Activated B cell treated with CpG ODN at 0.5 μM for 24 hours (primary cell): ENCODE data around the gene GXYLT2. TPM values are rescaled to one million over a fixed set of nuclear protein-coding genes. Genes with fewer than 3 reads are reported as not detected.

Experiments used
- ATAC-seq: fragments of 200-7000 bp; cut with Tn5 transposase; one replicate; pipeline ENCODE4 v1.10.0; 2021; ENCODE audit warnings: low read depth, mild to moderate bottlenecking, moderate library complexity
- CTCF ChIA-PET: fragments of 350-600 bp; sonication (Branson Sonifier 250); formaldehyde crosslinking; loops from one replicate; lab custom pipeline; 2021; ENCODE audit warnings: antibody characterized with exemption; lab: Charles Lee
- POLR2A ChIA-PET: fragments of 350-600 bp; sonication (Branson Sonifier 250); formaldehyde crosslinking; loops from one replicate; lab custom pipeline; 2021; ENCODE audit warnings: antibody characterized with exemption; lab: Charles Lee
- DNase-seq: peaks from one replicate; pipeline ENCODE4 v3.0.0; 2022
- H3K27ac Mint-ChIP-seq: one replicate; pipeline ENCODE4 v1.8.0; 2020; ENCODE audit warnings: mixed read lengths
- H3K27me3 Mint-ChIP-seq: one replicate; pipeline ENCODE4 v1.8.0; 2021; ENCODE audit warnings: mixed read lengths
- H3K36me3 Mint-ChIP-seq: one replicate; pipeline ENCODE4 v1.8.0; 2021; ENCODE audit warnings: low read depth, mixed read lengths
- H3K4me1 Mint-ChIP-seq: one replicate; pipeline ENCODE4 v1.8.0; 2021; ENCODE audit warnings: mixed read lengths
- H3K4me3 Mint-ChIP-seq: one replicate; pipeline ENCODE4 v1.8.0; 2020; ENCODE audit warnings: mild to moderate bottlenecking, mixed read lengths
- H3K9me3 Mint-ChIP-seq: one replicate; pipeline ENCODE4 v1.8.0; 2020; ENCODE audit warnings: mixed read lengths
- intact Hi-C: fragments of 100-400 bp; cut with micrococcal nuclease; formaldehyde crosslinking; loops from one replicate; pipeline ENCODE4 v1.15.1; 2024
- total RNA-seq: library from RNA; stranded (reverse); gene quantifications from 2 replicates; pipeline ENCODE4 v1.2.3, GENCODE V29; 2022
- TF ChIP-seq, protein P1 (sequence below): fragments of 200-600 bp; IDR thresholded peaks from one replicate; pipeline ENCODE4 v1.8.0; 2022; ENCODE audit warnings: antibody characterized with exemption, mild to moderate bottlenecking

Gene GXYLT2
- total RNA-seq, 1 donor from 2014 or later = not detected

DNA sequence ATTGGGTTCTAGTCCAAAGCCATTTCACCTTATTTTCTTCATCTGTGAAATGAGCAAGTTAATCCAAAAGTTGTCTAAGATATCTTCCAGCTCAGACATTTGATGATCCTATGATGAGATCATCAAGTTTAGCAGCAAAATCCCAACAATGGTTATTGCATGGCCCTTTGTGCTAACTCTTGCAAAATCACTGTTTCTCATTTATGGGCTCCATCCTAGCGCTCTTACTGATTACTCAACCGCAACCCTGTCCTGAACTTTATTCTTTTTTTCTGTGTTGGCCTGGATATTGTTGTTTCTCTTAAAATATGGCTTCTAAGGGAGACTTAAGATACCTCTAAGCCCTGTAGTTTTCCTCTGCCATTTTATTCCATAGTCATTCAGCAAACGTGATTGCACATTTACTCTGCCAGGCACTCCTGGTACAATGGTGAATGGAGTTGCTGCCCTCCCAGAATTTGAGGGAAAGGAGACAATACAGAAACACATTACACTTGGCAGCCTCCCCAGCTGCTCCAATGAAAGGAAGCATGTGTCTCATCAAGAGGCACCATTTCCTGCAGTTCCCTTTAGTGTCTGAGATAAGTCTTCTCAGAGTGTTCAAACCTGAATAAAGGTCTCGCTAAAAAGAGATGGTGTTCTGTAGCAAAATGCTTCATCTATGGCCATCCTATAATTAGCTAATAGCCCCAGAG is 4.4 kb downstream of the GXYLT2 start:
- H3K4me1 Mint-ChIP-seq = peaks cover 10% of the 10 kb centered on the region
- H3K9me3 Mint-ChIP-seq = no peaks in the 10 kb centered on the region
- intact Hi-C loops = no loop called here
- TF ChIP-seq, protein P1, sequence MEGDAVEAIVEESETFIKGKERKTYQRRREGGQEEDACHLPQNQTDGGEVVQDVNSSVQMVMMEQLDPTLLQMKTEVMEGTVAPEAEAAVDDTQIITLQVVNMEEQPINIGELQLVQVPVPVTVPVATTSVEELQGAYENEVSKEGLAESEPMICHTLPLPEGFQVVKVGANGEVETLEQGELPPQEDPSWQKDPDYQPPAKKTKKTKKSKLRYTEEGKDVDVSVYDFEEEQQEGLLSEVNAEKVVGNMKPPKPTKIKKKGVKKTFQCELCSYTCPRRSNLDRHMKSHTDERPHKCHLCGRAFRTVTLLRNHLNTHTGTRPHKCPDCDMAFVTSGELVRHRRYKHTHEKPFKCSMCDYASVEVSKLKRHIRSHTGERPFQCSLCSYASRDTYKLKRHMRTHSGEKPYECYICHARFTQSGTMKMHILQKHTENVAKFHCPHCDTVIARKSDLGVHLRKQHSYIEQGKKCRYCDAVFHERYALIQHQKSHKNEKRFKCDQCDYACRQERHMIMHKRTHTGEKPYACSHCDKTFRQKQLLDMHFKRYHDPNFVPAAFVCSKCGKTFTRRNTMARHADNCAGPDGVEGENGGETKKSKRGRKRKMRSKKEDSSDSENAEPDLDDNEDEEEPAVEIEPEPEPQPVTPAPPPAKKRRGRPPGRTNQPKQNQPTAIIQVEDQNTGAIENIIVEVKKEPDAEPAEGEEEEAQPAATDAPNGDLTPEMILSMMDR = no peak
- ATAC-seq (no peak), DNase-seq (no peak)
- H3K27me3 Mint-ChIP-seq = peaks cover 53% of the 10 kb centered on the region
- H3K36me3 Mint-ChIP-seq = no peaks in the 10 kb centered on the region
- ChIA-PET CTCF (no interaction called here), POLR2A (no interaction called here)
- no peak overlapping the region for H3K4me3 Mint-ChIP-seq
- no peak overlapping the region for H3K27ac Mint-ChIP-seq

DNA sequence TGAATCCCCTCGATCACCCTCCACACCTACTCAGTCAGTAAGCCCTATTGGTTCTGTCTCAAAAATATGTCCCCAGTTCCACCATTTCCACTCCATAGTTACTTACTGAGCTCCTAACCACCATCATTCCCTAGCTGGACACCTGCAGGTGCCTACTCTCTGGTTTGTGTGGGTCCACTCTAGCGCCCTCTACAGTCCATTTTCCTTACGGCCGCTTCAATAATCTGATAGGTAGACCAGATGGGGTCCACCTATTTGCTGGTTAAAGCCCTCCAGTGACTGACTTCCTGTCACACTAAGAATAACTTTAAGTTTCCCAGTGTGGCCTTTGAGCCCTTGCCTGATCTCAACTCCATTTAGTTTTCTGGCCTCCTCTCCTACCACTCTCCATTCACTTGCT is 5.0 kb downstream of the GXYLT2 start:
- DNase-seq (no peak), ATAC-seq (no peak)
- Mint-ChIP-seq H3K4me3 (no peak overlapping the region), H3K36me3 (no peaks in the 10 kb centered on the region), H3K9me3 (no peaks in the 10 kb centered on the region), H3K4me1 (peaks cover 4% of the 10 kb centered on the region), H3K27me3 (peaks cover 47% of the 10 kb centered on the region), H3K27ac (no peak overlapping the region)
- TF ChIP-seq, protein P1 = no peak
- CTCF ChIA-PET = no interaction called here
- POLR2A ChIA-PET = no interaction called here
- intact Hi-C loops = no loop called here

DNA sequence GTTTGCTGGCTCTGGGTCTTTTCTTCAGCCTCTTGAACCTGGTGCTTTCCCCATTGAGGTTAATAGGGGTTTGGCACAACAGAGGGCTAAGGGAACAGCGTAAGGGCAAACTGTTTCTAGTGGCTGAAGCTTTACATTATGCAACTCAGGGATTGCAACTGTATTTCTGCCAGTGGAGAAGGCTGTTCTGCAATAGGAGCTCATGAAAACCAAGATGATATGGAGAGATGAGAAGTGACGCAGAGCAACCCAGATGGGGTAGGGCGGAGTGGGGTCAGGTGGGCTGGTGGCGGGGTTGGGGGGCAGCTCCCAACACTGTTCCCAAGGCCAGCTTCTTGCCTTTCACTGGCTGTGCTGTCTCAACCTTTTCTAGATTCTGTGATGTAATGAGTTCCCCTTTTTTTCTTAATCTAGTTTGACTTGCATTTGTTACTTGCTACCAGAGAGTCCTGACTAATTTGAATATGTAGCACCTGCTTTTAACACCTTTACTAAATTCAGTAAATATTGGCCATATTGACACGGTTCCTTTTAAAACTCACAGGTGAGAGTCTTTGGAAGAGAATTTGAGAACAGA is 7.2 kb downstream of the GXYLT2 start:
- ATAC-seq = no peak
- peaks cover 37% of the 10 kb centered on the region for H3K27me3 Mint-ChIP-seq

DNA sequence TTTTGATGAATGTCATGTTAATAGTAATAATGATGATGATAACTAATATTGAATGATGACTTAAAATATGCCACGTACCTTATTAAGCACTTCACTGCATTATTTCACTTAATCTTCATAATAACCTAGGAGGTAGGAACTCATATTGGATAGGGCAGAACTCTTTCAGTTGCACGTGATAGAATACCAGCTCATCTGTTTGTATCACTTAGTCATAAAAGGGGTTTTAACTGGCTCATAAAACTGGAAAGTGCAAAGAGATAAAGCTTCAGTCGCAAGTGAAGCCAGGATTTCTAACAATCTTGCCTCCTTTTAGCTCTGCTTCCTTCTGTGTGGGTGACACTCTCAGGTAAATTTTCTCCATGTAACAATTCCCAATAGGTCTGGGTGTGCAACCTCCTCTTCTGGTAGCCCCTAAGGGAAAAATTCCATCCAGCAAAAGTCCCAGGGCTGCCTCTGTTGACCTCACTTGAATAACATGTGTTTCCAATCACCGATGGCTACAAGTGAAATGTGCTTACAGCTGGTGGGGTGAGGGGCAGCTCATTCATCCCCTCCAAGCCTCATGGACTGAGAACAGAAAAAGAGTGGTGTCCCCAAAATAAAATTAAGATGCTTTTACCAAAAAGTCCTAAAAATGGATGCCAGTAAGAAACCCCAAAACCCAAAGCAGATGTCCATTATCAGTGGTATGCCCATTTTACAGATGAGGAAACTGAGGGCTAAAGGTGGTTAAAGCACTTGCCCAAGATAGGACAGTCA is 9.3 kb downstream of the GXYLT2 start:
- Mint-ChIP-seq H3K36me3 (no peaks in the 10 kb centered on the region), H3K4me1 (no peaks in the 10 kb centered on the region), H3K27ac (no peak overlapping the region), H3K9me3 (peaks cover 2% of the 10 kb centered on the region), H3K27me3 (peaks cover 21% of the 10 kb centered on the region), H3K4me3 (no peak overlapping the region)
- intact Hi-C loops = no loop called here
- ATAC-seq (no peak), DNase-seq (no peak)
- TF ChIP-seq, protein P1 = no peak
- ChIA-PET POLR2A (no interaction called here), CTCF (no interaction called here)

More for the DNA sequence above, 7.2 kb downstream of the GXYLT2 start:
- Mint-ChIP-seq H3K4me3 (no peak overlapping the region), H3K9me3 (no peaks in the 10 kb centered on the region), H3K4me1 (no peaks in the 10 kb centered on the region), H3K27ac (no peak overlapping the region), H3K36me3 (no peaks in the 10 kb centered on the region)
- no peak for DNase-seq
- intact Hi-C loops = no loop called here
- CTCF ChIA-PET = no interaction called here
- POLR2A ChIA-PET = no interaction called here
- TF ChIP-seq, protein P1 = no peak

DNA sequence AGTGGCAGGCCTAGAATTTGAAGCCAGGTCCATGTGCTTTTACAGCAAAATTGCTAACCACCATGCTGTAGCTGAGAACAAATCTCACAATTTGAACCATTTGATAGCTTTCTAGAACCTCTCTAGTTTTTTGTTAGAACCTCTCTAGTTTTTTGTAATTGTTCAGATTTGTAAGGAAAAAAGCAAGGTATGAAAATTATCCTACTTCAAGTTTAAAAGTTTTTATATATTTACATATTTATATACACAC is 9.8 kb downstream of the GXYLT2 start:
- ChIA-PET CTCF (no interaction called here), POLR2A (no interaction called here)
- H3K27ac Mint-ChIP-seq = no peak overlapping the region
- no peaks in the 10 kb centered on the region for H3K36me3 Mint-ChIP-seq
- H3K4me1 Mint-ChIP-seq = no peaks in the 10 kb centered on the region
- TF ChIP-seq, protein P1 = no peak
- no peak overlapping the region for H3K4me3 Mint-ChIP-seq
- peaks cover 18% of the 10 kb centered on the region for H3K27me3 Mint-ChIP-seq
- intact Hi-C loops = no loop called here
- DNase-seq (no peak), ATAC-seq (no peak)
- peaks cover 2% of the 10 kb centered on the region for H3K9me3 Mint-ChIP-seq
